Fibroblast of mammary gland (primary cell): ENCODE data around the gene RHD.
A peak's percentile ranks its signal among the peaks of the same experiment; 100 is the strongest.
"Not testable (repeated sequence)": the region's sequence is repeated elsewhere in the genome, so short reads cannot be mapped to it uniquely, and the experiment has no call there.

Experiments used
- DNase-seq: peaks from one replicate; pipeline ENCODE4 v3.0.0-alpha.2; 2010; ENCODE audit warnings: low read depth
- H3K4me3 ChIP-seq: 2 replicates; pipeline ENCODE4 v1.5.1; 2011; ENCODE audit warnings: low read depth, mild to moderate bottlenecking, low read length, moderate library complexity; ENCODE audit not compliant: control insufficient read depth
- TF ChIP-seq, protein P1 (sequence below): conservative IDR thresholded peaks from 2 replicates; pipeline ENCODE4 v1.5.1; 2011; ENCODE audit warnings: low read depth, low read length, inconsistent platforms; ENCODE audit not compliant: control insufficient read depth, insufficient read depth

RHD gene

DNA sequence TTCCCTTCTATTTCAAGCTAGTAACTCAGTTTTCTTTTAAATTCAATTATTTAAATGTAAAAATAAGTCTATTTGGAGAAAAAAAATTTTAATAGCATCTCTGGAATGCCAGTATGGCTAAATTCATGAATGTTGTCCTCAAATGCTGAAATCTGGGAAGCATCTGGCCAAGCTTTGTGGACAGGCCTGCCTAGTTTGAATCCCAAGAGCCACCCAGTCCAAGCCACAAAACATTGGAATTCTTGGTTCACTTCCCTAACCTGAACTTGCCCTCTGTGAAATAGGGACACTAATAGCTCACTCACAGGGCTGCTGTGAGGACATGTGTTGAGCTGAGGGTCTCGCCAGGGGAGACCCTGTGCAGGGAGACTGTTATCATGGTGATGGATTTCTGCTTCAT lies 37.2 kb downstream of the RHD start:
- peak; percentile 60 for DNase-seq

DNA sequence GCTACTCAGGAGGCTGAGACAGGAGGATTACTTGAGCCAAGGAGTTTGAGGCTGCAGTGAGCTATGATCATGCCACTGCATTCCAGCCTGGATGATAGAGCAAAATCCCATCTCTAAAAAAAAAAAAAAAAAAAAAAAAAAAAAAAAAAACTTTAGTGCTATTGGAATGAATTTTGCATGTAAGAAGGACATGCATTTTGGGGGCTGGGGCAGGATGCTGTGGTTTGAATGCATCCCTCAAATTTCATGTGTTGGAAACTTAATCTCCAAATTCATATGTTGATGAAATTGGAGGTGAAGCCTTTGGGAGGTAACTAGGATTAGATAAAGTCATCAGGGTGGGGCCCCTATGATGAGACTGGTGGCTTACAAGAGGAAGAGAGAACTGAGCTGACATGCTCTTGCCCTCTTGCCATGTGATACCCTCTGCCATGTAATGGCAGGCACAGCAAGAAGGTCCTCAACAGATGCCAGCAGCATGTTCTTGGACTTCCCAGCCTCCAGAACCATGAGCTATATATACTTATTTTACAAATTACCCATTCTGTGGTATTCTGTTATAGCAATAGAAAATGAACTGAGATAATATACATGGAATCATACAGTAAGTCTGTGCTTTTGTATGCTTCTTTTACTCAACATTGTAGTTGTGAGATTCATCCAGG lies 40.6 kb downstream of the RHD start:
- DNase-seq, H3K4me3 ChIP-seq: not testable (repeated sequence)

More for the DNA sequence above, 37.2 kb downstream of the RHD start:
- not testable (repeated sequence) for H3K4me3 ChIP-seq

DNA sequence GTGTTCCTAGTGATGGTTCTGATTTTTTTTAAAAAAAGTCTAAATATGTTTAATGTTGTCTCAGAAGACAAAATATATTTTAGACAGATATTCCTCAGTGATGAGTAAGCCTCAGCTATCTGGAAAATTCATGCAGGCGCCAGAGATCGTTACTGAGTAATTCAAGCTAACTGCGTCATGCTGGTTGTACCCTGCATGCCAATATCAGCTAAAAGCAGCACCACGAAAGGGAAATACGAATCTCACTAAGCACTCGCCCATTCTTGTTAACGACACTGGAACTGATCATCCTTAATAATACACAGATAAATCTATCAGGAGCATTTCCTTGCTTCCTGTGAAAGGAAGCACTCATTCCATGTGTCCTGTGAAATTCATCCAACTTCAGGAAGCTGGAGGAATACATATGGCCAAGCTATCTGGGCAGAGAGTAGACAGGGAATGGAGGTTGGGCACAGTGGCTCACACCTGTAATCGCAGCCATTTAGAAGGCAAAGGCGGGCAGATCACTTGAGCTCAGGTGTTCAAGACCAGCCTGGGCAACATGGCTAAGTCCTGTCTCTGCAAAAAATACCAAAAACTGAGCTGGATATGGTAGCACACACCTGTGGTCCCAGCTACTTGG lies 48.1 kb downstream of the RHD start:
- DNase-seq = peak; percentile 99
- not testable (repeated sequence) for H3K4me3 ChIP-seq

DNA sequence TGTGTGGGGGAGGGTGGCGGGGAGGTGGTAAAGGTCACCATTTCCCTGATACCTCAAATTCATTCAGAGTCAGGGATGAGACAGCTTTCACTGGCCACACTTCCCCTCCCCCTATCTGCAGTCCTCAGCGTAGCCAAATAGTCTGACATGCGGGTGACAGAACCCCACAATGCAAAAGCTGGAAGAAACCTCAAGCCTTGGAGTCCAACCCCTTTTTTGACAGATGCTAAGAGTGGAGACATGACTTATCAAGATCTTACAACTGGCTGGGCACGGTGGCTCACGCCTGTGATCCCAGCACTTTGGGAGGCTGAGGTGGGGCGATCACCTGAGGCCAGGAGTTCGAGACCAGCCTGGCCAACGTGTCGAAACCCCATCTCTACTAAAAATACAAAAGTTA lies 49.8 kb downstream of the RHD start:
- not testable (repeated sequence) for DNase-seq, H3K4me3 ChIP-seq

DNA sequence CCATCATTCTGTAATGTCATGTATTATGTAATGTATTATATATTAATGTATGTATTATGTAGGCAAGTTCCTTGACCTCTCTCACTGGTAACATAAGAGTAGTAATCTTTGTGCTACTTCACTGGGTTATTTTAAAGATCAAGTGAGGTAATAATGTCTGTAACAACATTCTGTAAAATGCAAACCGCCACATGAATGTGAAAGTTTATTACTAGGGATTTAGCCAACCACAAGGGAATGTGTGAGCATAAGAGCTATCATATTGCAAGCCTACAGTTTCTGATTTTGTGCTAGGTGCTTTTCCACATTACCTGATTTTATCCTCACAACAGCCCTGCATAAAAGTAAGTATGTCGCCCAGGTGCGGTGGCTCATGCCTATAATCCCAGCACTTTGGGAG lies 52.1 kb downstream of the RHD start:
- DNase-seq, H3K4me3 ChIP-seq: not testable (repeated sequence)

DNA sequence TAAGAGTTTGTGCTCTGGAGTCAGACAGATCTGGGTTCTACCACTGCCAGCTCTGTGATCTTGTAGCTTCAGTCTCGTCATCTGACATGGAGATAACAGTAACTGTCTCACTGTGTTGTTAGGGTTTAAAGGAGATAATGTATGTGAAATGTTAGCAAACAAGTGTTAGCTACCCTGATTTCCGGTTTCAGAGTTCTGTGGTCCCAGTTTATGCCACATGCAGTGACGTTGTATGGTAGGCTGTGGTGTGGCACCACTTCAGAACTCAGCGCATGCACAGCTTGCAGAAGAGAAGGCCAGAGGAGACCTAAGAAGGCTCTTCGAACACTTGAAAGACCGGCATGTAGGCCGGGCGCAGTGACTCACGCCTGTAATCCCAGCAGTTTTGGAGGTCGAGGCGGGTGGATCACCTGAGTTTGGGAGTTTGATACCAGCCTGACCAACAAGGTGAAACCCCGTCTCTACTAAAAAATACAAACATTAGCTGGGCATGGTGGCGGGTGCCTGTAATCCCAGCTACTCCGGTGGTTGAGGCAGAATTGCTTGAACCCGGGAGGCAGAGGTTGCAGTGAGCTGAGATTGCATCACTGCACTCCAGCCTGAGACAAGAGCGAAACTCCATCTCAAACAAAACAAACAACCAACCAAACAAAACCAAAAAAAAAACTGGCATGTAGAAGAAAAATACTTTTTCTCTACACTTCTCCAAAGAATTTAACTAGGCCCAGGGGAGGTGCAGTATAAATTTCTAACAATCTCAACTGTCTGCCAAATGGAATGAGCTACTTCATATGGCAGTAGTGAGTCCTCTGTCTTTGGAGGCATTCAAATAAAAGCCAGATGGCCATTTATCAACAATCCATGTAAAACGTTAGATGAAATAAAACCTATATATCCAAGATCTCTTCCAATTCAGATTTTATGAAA lies 55.8 kb downstream of the RHD start:
- DNase-seq = not testable (repeated sequence)

DNA sequence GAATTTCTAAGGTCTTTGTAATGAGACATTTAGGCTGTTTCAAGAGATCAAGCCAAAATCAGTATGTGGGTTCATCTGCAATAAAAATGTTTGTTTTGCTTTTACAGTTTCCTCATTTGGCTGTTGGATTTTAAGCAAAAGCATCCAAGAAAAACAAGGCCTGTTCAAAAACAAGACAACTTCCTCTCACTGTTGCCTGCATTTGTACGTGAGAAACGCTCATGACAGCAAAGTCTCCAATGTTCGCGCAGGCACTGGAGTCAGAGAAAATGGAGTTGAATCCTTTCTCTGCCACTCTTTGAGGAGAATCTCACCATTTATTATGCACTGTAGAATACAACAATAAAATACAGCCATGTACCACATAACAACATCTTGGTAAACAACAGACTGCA lies 56.5 kb downstream of the RHD start:
- not testable (repeated sequence) for H3K4me3 ChIP-seq, DNase-seq

More for the DNA sequence above, 55.8 kb downstream of the RHD start:
- H3K4me3 ChIP-seq = not testable (repeated sequence)

DNA sequence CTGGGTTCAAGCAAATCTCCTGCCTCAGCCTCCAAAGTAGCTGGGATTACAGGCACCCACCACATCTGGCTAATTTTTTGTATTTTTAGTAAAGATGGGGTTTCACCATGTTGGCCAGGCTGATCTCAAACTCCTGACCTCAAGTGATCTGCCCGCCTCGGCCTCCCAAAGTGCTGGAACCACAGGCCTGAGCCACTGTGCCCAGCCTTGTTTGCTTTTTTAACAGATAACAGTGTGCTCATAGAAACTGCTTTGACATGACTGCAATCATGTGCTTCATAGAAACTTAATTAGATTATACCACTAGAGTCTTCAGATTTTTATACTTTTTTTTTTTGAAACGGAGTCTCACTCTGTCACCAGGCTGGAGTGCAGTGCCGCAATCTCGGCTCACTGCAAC lies 57.0 kb downstream of the RHD start:
- H3K4me3 ChIP-seq, DNase-seq: not testable (repeated sequence)

DNA sequence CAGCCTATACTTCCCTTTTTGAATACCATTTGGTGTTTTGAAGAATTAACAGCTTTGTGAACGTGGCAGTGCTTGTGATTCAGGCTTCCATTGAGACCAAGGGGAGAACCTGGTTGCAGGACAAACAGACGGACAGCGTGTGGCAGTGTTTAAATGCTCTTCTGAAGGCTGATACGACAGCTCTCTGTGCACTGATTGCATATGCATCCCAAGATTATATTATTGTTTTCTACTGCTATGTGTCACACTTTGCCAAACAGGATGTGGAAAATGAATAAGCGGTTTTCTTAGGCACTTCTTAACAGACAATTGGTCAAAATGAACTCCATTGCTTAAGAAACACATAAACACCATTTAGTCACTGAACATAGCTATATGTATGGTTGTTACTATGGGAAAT lies 57.6 kb downstream of the RHD start:
- DNase-seq = peak; percentile 86
- TF ChIP-seq, protein P1, sequence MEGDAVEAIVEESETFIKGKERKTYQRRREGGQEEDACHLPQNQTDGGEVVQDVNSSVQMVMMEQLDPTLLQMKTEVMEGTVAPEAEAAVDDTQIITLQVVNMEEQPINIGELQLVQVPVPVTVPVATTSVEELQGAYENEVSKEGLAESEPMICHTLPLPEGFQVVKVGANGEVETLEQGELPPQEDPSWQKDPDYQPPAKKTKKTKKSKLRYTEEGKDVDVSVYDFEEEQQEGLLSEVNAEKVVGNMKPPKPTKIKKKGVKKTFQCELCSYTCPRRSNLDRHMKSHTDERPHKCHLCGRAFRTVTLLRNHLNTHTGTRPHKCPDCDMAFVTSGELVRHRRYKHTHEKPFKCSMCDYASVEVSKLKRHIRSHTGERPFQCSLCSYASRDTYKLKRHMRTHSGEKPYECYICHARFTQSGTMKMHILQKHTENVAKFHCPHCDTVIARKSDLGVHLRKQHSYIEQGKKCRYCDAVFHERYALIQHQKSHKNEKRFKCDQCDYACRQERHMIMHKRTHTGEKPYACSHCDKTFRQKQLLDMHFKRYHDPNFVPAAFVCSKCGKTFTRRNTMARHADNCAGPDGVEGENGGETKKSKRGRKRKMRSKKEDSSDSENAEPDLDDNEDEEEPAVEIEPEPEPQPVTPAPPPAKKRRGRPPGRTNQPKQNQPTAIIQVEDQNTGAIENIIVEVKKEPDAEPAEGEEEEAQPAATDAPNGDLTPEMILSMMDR = peak; percentile 23

DNA sequence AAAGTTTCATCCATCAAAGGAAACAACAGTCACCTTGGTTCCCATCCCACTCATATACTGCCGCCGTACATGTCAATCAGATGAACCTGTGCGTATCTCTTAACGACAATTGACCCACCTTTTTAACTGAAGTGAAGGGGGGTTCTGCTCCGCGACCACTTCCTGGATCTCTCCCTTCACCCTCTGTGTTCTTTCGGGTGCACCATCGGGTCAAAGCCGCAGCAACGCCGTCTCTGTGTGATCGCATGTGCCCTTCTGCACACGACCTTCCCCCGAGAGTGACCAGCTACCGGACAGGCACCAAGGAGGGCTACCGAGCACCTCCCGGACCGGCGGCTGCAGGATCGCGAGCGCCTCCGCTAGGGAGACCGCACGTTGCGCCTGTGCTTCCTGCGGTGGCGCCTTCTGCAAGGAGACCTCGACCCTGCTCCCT lies 64.6 kb downstream of the RHD start:
- TF ChIP-seq, protein P1 = peak; percentile 14
- peak overlapping the region; percentile 85 for H3K4me3 ChIP-seq
- not testable (repeated sequence) for DNase-seq

More for the DNA sequence above, 57.6 kb downstream of the RHD start:
- H3K4me3 ChIP-seq = not testable (repeated sequence)

DNA sequence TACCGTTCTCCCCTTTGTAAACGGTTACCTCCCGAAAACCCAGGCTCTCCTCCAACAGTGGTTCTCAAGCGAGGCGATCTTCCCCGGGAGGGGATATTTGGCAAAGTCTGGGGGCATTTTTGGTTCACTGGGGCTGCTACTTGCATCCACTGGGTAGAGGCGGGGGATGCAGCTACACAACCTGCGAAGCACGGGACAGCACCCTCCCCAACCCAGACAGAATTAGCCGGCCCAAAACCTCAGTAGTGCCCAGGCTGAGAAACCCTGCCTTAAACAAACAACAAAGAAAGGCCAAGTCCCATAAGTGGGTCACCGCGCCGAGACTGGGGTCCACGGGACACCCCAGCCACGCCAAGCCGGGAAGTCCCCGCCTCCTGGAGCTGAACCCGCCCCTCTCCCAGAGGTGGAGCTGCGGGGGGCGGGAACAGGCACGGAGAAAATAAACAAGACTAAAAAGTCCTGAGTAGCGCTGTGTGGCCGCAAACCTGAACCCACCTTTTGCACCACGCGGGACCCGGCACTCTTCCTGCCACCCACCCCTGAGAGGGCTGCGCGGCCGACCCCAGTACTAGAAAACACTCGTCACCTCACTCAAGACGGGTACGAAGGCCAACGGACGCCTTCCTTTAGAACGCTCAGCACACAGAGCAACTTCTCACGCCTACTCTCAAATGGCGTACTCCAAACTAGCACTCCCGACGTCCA lies 65.3 kb downstream of the RHD start:
- not testable (repeated sequence) for DNase-seq

More for the DNA sequence above, 65.3 kb downstream of the RHD start:
- H3K4me3 ChIP-seq = peak overlapping the region; percentile 94
